ENCODE measurements around the gene UNC79.
A peak's percentile ranks its signal among the peaks of the same experiment; 100 is the strongest.

The UNC79 gene

DNA sequence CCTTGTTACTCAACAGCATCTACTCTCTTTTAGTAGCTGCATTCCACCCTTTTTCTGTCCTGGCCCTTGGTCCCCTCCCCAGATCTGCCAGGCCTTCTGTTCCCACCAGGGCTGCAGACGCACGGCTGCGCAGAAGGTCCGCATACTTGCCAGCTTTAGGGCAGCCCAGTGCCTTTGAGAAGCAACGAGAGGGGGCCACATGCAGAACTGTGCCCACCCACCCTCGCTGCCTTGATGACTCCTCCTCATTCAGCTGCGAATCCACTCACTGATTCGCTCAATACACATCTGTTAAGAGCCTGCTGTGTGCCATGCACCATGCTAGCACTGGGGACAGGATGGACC, 318.3 kb downstream of the UNC79 start:
- no peak for DNase-seq (ENCODE audit: low spot score)

DNA sequence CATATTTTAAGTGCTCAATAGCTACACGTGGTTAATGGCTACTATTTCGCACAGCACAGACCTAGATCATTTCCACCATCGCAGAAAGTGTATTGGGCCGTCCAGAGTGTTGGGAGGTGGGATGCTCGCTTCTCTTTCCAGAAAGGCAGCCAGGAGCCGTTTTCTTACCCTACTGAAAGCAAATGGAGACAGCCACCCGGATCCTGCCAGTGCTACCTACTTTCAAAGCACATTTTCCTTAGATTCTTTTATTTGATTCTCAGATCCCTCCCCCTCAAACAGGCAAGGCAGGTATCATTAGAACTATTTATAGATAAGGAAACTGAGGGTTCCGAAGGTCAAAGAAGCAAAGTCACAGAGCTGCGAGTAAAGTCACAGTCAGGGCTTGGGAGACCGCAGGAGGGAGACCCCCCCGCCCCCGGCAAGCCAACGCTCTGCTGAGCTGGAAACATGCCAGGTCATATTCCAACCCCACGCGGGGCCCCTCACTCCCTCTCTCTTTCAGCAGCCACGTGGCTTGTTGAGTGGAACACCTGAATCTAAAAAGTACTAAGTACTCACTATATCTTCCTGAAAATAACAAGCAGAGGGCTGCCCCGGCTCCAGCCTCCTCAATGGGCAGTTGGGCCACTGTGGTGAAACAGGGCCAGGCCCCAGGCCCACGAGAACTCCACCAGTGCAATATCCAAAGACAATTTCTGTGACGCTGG, 321.4 kb downstream of the UNC79 start:
- no peak for DNase-seq (ENCODE audit: low spot score)

DNA sequence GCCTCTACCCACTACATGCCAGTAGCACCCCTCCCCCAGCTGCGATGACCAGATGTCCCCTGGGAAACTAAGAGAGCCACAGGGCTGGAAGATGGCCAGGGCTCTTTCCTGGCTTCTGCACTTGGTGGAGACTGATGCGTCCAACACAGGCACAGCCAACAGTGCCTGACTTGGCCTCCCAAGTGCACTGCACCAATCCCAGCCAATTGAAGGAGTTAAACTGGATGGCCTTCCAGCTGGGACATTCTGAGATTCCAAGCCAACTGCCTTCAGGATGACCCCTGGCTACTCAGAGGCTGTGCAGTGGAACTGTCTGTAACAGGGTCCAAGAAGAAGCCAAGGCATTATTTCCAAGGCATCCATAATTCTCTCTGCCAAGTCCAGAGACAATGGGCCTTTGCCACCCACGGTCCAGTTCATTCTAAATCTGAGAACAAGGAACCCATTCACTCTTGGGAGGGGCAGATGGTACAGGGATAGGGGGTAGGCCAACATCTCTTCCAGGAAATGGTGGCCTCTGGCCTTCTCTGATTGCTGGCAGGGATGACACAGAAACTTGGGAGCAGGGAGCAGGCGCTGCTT, 322.3 kb downstream of the UNC79 start:
- peak; percentile 49 for DNase-seq (ENCODE audit: low spot score)

DNA sequence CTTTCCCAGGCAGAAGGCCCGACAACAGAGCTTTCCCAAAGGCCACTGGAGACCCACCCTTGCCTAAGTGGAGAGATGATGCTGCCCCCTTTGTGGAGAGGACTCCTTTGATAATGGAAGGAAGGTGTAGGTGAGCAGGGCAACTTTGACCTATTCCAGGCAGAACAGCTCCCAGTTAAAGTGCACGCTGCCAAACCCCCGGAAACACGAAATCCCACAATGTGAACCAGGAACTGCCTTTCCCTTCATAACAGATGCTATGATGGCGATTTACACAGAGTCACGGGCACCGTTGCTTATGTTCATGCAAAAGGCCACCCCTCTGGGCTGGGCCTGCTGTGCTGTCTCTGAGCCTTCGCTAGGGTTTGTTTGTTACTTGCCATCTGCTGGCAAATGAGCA, 322.9 kb downstream of the UNC79 start:
- no peak for DNase-seq (ENCODE audit: low spot score)

GRCh38 chr14:93757206-93757605, 326.5 kb downstream of the UNC79 start:
- DNase-seq (ENCODE audit: low spot score), result no peak

All from cerebellar cortex (tissue), 1 donor.